Tibial nerve (tissue), 4 donors: ENCODE data around the gene LILRB3. TPM values are rescaled to one million over a fixed set of nuclear protein-coding genes. Genes with fewer than 3 reads are reported as not detected.
A peak's percentile ranks its signal among the peaks of the same experiment; 100 is the strongest.
"Not testable (repeated sequence)": the region's sequence is repeated elsewhere in the genome, so short reads cannot be mapped to it uniquely, and the experiment has no call there.

Experiments
- DNase-seq, 2 donors: peaks; one replicate each; pipeline ENCODE4 v3.0.0-alpha.2; 2019; ENCODE audit warnings: low spot score in 2 of 2
- H3K27ac ChIP-seq, 4 donors: fragments of 200-600 bp; sonication (generic) in 3 of 4; one replicate each; pipeline ENCODE4 v1.5.1; 2017 to 2019; ENCODE audit warnings: mild to moderate bottlenecking in 1 of 4
- H3K27me3 ChIP-seq, 2 donors: fragments of 200-600 bp; sonication (generic) in 1 of 2; one replicate each; pipeline versions ENCODE4 v1.5.1 to v1.6.0; 2017 to 2019
- H3K36me3 ChIP-seq, 3 donors: fragments of 200-600 bp; sonication (generic); one replicate each; pipeline ENCODE4 v1.5.1; 2018 to 2019
- H3K4me1 ChIP-seq, 4 donors: fragments of 200-600 bp; sonication (generic) in 3 of 4; one replicate each; pipeline ENCODE4 v1.5.1; 2017 to 2019
- H3K4me3 ChIP-seq, 4 donors: fragments of 200-600 bp; sonication (generic) in 3 of 4; one replicate each; pipeline ENCODE4 v1.5.1; 2017 to 2019; ENCODE audit warnings: mild to moderate bottlenecking in 1 of 4, moderate library complexity in 1 of 4
- H3K9me3 ChIP-seq, 4 donors: fragments of 200-600 bp; sonication (generic) in 3 of 4; one replicate each; pipeline ENCODE4 v1.5.1; 2017 to 2019
- CTCF ChIP-seq, 5 experiments: fragments of 200-600 bp in 3 of 5; fragments of 450-650 bp in 2 of 5; sonication (generic) in 3 of 5; IDR thresholded peaks; one replicate each; pipeline ENCODE4 v1.5.1; 2016 to 2019; ENCODE audit warnings: antibody characterized with exemption in 5 of 5, mild to moderate bottlenecking in 3 of 5, moderate library complexity in 2 of 5
- EP300 ChIP-seq, 2 donors: sonication (generic); formaldehyde crosslinking; IDR thresholded peaks; one replicate each; pipeline ENCODE4 v1.6.1; 2017; ENCODE audit warnings: antibody characterized with exemption in 2 of 2, mild to moderate bottlenecking in 1 of 2
- POLR2A ChIP-seq, 2 donors: fragments of 450-650 bp; IDR thresholded peaks; one replicate each; pipeline ENCODE4 v1.6.1; 2017; ENCODE audit warnings: antibody characterized with exemption in 2 of 2, mild to moderate bottlenecking in 2 of 2, moderate library complexity in 2 of 2
- WGBS, 2 donors: methylation state at CpG; one replicate each; pipeline ENCODE4 v1.1.5; 2018; 5-methylcytosine and 5-hydroxymethylcytosine counted together
- total RNA-seq, 4 donors: library from RNA; depleted of rRNA; stranded (reverse); fragments of >200 nt; gene quantifications; one replicate each; pipeline ENCODE4 v1.1.0, GENCODE V29; 2016

LILRB3 gene
- total RNA-seq, 4 donors from 2014 or later = 4.4 to 98.1 (median 16.5) TPM

- no peaks in the 10 kb centered on the region for H3K9me3 ChIP-seq
- H3K4me3 ChIP-seq = no peak overlapping the region
- no peak for DNase-seq
- peaks cover 2 to 65% (median 40%) of the 10 kb centered on the region in 3 donors for H3K36me3 ChIP-seq
- H3K27ac ChIP-seq = peak overlapping the region in 3 of 4 donors; percentile 53 to 89 (median 77)
- no peaks in the 10 kb centered on the region for H3K27me3 ChIP-seq
- TF ChIP-seq POLR2A (IDR thresholded peaks at IDR 0.05) = no peak
- TF ChIP-seq CTCF (IDR thresholded peaks at IDR 0.05) = no peak
- no peak for TF ChIP-seq EP300 (IDR thresholded peaks at IDR 0.05)
- 48 to 59% methylated on average over 5 of the region's 5 CpGs for WGBS, 2 donors
- peaks cover 0 to 79% (median 48%) of the 10 kb centered on the region in 4 donors for H3K4me1 ChIP-seq
Measured at GRCh38 chr19:54207676-54207982, 15.2 kb downstream of the LILRB3 start.

GRCh38 chr19:54207193-54207592 is 15.6 kb downstream of the LILRB3 start:
- H3K36me3 ChIP-seq = peaks cover 2 to 69% (median 44%) of the 10 kb centered on the region in 3 donors
- not testable (repeated sequence) for H3K27me3 ChIP-seq, H3K9me3 ChIP-seq, H3K4me3 ChIP-seq, DNase-seq
- H3K4me1 ChIP-seq = peaks cover 0 to 83% (median 52%) of the 10 kb centered on the region in 4 donors
- H3K27ac ChIP-seq = peak overlapping the region in 2 of 4 donors; percentile 77 to 89
- WGBS, 2 donors = 62 to 76% methylated on average over 21 to 23 of the region's 23 CpGs

- H3K27ac ChIP-seq = peak overlapping the region in 2 of 4 donors; percentile 77 to 89
Measured at GRCh38 chr19:54206831-54207177, 16.0 kb downstream of the LILRB3 start.

GRCh38 chr19:54206030-54206830 is 16.6 kb downstream of the LILRB3 start:
- 89 to 90% methylated on average over 21 to 27 of the region's 27 CpGs for WGBS, 2 donors
- Histone ChIP-seq H3K36me3 (peaks cover 2 to 75% (median 50%) of the 10 kb centered on the region in 3 donors), H3K9me3 (no peaks in the 10 kb centered on the region), H3K4me3 (no peak overlapping the region), H3K27ac (peak overlapping the region in 2 of 4 donors; percentile 77 to 89), H3K27me3 (no peaks in the 10 kb centered on the region), H3K4me1 (peaks cover 0 to 93% (median 61%) of the 10 kb centered on the region in 4 donors)
- TF ChIP-seq POLR2A (IDR thresholded peaks at IDR 0.05) (no peak), EP300 (IDR thresholded peaks at IDR 0.05) (no peak), CTCF (IDR thresholded peaks at IDR 0.05) (no peak)
- DNase-seq = no peak

More at GRCh38 chr19:54206831-54207177, 16.0 kb downstream of the LILRB3 start:
- H3K9me3 ChIP-seq = no peaks in the 10 kb centered on the region
- no peak for DNase-seq
- no peaks in the 10 kb centered on the region for H3K27me3 ChIP-seq
- peaks cover 2 to 73% (median 48%) of the 10 kb centered on the region in 3 donors for H3K36me3 ChIP-seq
- TF ChIP-seq EP300 (IDR thresholded peaks at IDR 0.05) (no peak), POLR2A (IDR thresholded peaks at IDR 0.05) (no peak), CTCF (IDR thresholded peaks at IDR 0.05) (no peak)
- no peak overlapping the region for H3K4me3 ChIP-seq
- WGBS, 2 donors = 80 to 84% methylated on average over 13 of the region's 13 CpGs
- H3K4me1 ChIP-seq = peaks cover 0 to 87% (median 56%) of the 10 kb centered on the region in 4 donors

- no peaks in the 10 kb centered on the region for H3K9me3 ChIP-seq
- H3K27me3 ChIP-seq = no peaks in the 10 kb centered on the region
- DNase-seq = no peak
- TF ChIP-seq CTCF (IDR thresholded peaks at IDR 0.05) (no peak), POLR2A (IDR thresholded peaks at IDR 0.05) (no peak), EP300 (IDR thresholded peaks at IDR 0.05) (no peak)
- no peak overlapping the region for H3K4me3 ChIP-seq
- peak overlapping the region in 1 of 4 donors; percentile 2 for H3K27ac ChIP-seq
- WGBS, 2 donors = 70 to 89% methylated on average over 4 of the region's 4 CpGs
- H3K4me1 ChIP-seq = peaks cover 0 to 91% (median 55%) of the 10 kb centered on the region in 4 donors
- H3K36me3 ChIP-seq = peaks cover 2 to 75% (median 50%) of the 10 kb centered on the region in 3 donors
Measured at GRCh38 chr19:54204767-54205468, 17.9 kb downstream of the LILRB3 start.
